ENCODE results near the gene ABCC2. TPM values are rescaled to one million over a fixed set of nuclear protein-coding genes. Genes with fewer than 3 reads are reported as not detected.

Gene ABCC2
- total and polyA plus RNA-seq, 2 donors (not counting 1 experiment from before 2014, with no cell fraction given), result 4.2 to 7.0 TPM

GRCh38 chr10:99849057-99849456 lies 66.6 kb downstream of the ABCC2 start:
- no peak for TF ChIP-seq EZH2 (IDR thresholded peaks at IDR 0.05; ENCODE audit: borderline replicate concordance, insufficient read depth, low read depth, low read length, poor library complexity, severe bottlenecking)
- TF ChIP-seq, protein P1, sequence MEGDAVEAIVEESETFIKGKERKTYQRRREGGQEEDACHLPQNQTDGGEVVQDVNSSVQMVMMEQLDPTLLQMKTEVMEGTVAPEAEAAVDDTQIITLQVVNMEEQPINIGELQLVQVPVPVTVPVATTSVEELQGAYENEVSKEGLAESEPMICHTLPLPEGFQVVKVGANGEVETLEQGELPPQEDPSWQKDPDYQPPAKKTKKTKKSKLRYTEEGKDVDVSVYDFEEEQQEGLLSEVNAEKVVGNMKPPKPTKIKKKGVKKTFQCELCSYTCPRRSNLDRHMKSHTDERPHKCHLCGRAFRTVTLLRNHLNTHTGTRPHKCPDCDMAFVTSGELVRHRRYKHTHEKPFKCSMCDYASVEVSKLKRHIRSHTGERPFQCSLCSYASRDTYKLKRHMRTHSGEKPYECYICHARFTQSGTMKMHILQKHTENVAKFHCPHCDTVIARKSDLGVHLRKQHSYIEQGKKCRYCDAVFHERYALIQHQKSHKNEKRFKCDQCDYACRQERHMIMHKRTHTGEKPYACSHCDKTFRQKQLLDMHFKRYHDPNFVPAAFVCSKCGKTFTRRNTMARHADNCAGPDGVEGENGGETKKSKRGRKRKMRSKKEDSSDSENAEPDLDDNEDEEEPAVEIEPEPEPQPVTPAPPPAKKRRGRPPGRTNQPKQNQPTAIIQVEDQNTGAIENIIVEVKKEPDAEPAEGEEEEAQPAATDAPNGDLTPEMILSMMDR (IDR thresholded peaks at IDR 0.05), result no peak
- H3K4me3 ChIP-seq (ENCODE audit: control extremely low read depth in 1 of 5, extremely low read depth in 1 of 5, insufficient read depth in 1 of 5, low read depth in 2 of 5, low read length in 4 of 5), result no peak overlapping the region
- ChIA-PET POLR2A (no interaction called here), CTCF (interaction anchor here (1.5 to 13.8 kb wide), 4 partner anchors 11 to 197 kb away, joined by 3 to 525 read pairs (median 18); partner anchors contain the start of gene DNMBP)
- intact Hi-C loops (cut with micrococcal nuclease), result loop anchor here (5.0 to 10.0 kb wide), 3 partner anchors 336 to 583 kb away; partner anchors contain the start of gene ERLIN1
- WGBS (ENCODE audit: insufficient coverage), result 100% methylated on average over 5 of the region's 7 CpGs
- peaks cover 7% of the 10 kb centered on the region for H3K4me1 Mint-ChIP-seq
- no peaks in the 10 kb centered on the region for H3K9me3 ChIP-seq (ENCODE audit: control extremely low read depth in 1 of 3, control insufficient read depth in 2 of 3, insufficient read depth in 1 of 3, low read length in 2 of 3)
- H3K4me1 ChIP-seq (ENCODE audit: control insufficient read depth in 2 of 2, insufficient read depth in 2 of 2, low read length in 2 of 2), result peaks cover 0 to 10% of the 10 kb centered on the region in 2 donors
- no peak overlapping the region for H3K9ac ChIP-seq (ENCODE audit: low read length)
- no peak overlapping the region for H2AFZ ChIP-seq (ENCODE audit: insufficient read depth, low read depth, low read length, poor library complexity, severe bottlenecking)
- H3K27me3 ChIP-seq (replicated peaks in 1 of 4; ENCODE audit: control extremely low read depth in 1 of 4, control insufficient read depth in 3 of 4, insufficient read depth in 4 of 4, low read length in 3 of 4), result peaks cover 0 to 7% (median 0%) of the 10 kb centered on the region in 4 experiments
- ATAC-seq (ENCODE audit: low read depth), result no peak
- H3K79me2 ChIP-seq (ENCODE audit: control insufficient read depth, insufficient read depth, low read length), result no peaks in the 10 kb centered on the region
- no peak overlapping the region for H3K27ac ChIP-seq (ENCODE audit: low read length in 2 of 2)
- peaks cover 0 to 3% of the 10 kb centered on the region in 2 experiments for H3K36me3 ChIP-seq (replicated peaks in 1 of 2; ENCODE audit: control extremely low read depth in 1 of 2, control insufficient read depth in 1 of 2, extremely low read depth in 1 of 2, insufficient read depth in 2 of 2, low read length in 1 of 2)
- no peak overlapping the region for H3K27ac Mint-ChIP-seq
- H3K27me3 Mint-ChIP-seq, result no peaks in the 10 kb centered on the region
- no peak for DNase-seq
- no peak overlapping the region for H3K4me2 ChIP-seq (replicated peaks; ENCODE audit: low read depth, low read length, poor library complexity, severe bottlenecking)
- H4K20me1 ChIP-seq (ENCODE audit: control insufficient read depth, insufficient read depth, low read length, poor library complexity, severe bottlenecking), result no peaks in the 10 kb centered on the region
- no peaks in the 10 kb centered on the region for H3K9me3 Mint-ChIP-seq (ENCODE audit: insufficient read depth)
- H3K4me3 Mint-ChIP-seq, result no peak overlapping the region

DNA sequence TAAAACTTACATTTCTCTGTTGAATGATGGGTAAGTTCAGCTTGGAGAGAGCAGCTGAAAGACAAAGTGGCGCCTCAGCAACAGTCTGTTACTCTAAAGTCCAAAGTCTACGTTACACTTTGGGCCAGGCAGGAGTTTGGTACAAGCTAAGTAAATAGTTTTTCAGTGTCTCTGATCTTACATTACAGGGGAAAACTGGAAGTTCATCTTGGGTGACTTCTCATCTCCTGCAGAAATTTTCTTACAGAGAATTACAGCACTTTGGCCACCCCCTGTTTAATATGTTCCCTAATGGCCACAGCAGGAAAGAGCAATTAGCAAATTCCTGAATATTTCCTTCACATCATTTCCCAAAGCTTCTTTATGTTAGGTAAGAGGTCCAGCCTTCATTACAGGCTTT lies 67.1 kb downstream of the ABCC2 start:
- 96% methylated on average over 2 of the region's 2 CpGs for WGBS (ENCODE audit: insufficient coverage)
- H3K4me2 ChIP-seq (replicated peaks; ENCODE audit: low read depth, low read length, poor library complexity, severe bottlenecking), result no peak overlapping the region

More for the DNA sequence above, 67.1 kb downstream of the ABCC2 start:
- TF ChIP-seq, protein P1 (IDR thresholded peaks at IDR 0.05), result no peak
- no peak for TF ChIP-seq EZH2 (IDR thresholded peaks at IDR 0.05; ENCODE audit: borderline replicate concordance, insufficient read depth, low read depth, low read length, poor library complexity, severe bottlenecking)
- ChIA-PET POLR2A (no interaction called here), CTCF (interaction anchor here (0.6 to 13.8 kb wide), 3 partner anchors 160 to 197 kb away, joined by 4 to 525 read pairs (median 32); partner anchors contain the start of gene DNMBP)
- intact Hi-C loops (cut with micrococcal nuclease), result loop anchor here (5.0 to 10.0 kb wide), 3 partner anchors 335 to 583 kb away; partner anchors contain the start of gene ERLIN1
- Mint-ChIP-seq H3K27ac (no peak overlapping the region), H3K9me3 (ENCODE audit: insufficient read depth) (no peaks in the 10 kb centered on the region), H3K27me3 (no peaks in the 10 kb centered on the region), H3K4me1 (peaks cover 7% of the 10 kb centered on the region), H3K4me3 (no peak overlapping the region)
- Histone ChIP-seq H3K9ac (ENCODE audit: low read length) (no peak overlapping the region), H3K79me2 (ENCODE audit: control insufficient read depth, insufficient read depth, low read length) (no peaks in the 10 kb centered on the region), H3K4me1 (ENCODE audit: control insufficient read depth in 2 of 2, insufficient read depth in 2 of 2, low read length in 2 of 2) (peaks cover 0 to 10% of the 10 kb centered on the region in 2 donors), H3K4me3 (ENCODE audit: control extremely low read depth in 1 of 5, extremely low read depth in 1 of 5, insufficient read depth in 1 of 5, low read depth in 2 of 5, low read length in 4 of 5) (no peak overlapping the region), H3K36me3 (replicated peaks in 1 of 2; ENCODE audit: control extremely low read depth in 1 of 2, control insufficient read depth in 1 of 2, extremely low read depth in 1 of 2, insufficient read depth in 2 of 2, low read length in 1 of 2) (peaks cover 0 to 3% of the 10 kb centered on the region in 2 experiments), H3K9me3 (ENCODE audit: control extremely low read depth in 1 of 3, control insufficient read depth in 2 of 3, insufficient read depth in 1 of 3, low read length in 2 of 3) (no peaks in the 10 kb centered on the region), H3K27ac (ENCODE audit: low read length in 2 of 2) (no peak overlapping the region), H2AFZ (ENCODE audit: insufficient read depth, low read depth, low read length, poor library complexity, severe bottlenecking) (no peak overlapping the region), H3K27me3 (replicated peaks in 1 of 4; ENCODE audit: control extremely low read depth in 1 of 4, control insufficient read depth in 3 of 4, insufficient read depth in 4 of 4, low read length in 3 of 4) (peaks cover 0 to 7% (median 0%) of the 10 kb centered on the region in 4 experiments), H4K20me1 (ENCODE audit: control insufficient read depth, insufficient read depth, low read length, poor library complexity, severe bottlenecking) (no peaks in the 10 kb centered on the region)
- ATAC-seq (ENCODE audit: low read depth), result no peak
- no peak for DNase-seq
